GM21529 (cell line): ENCODE results near the gene EPB41L4B.
A peak's percentile ranks its signal among the peaks of the same experiment; 100 is the strongest.
"Not testable (repeated sequence)": the region's sequence is repeated elsewhere in the genome, so short reads cannot be mapped to it uniquely, and the experiment has no call there.

Experiments used
- ATAC-seq: cut with Tn5 transposase; IDR thresholded peaks from one replicate; pipeline ENCODE4 v1.9.1; 2021; ENCODE audit not compliant: unreplicated experiment

Gene EPB41L4B

DNA sequence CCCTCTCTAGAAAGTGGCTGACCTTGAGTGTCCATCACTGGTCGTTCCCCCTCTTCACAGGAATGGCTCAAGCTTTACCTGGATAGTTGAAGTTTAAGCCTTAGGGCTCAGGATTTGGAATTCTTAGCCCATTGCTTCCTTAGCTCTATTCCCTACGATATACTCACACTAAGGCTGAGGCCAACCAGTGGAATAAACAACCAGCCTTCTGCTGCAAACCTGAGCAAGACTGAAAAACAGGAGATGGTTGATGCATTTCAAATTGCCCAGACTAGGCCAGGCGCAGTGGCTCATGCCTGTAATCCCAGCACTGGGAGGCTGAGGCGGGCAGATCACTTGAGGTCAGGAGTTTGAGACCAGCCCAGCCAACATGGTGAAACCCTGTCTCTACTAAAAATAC, 194.2 kb downstream of the EPB41L4B start:
- not testable (repeated sequence) for ATAC-seq

DNA sequence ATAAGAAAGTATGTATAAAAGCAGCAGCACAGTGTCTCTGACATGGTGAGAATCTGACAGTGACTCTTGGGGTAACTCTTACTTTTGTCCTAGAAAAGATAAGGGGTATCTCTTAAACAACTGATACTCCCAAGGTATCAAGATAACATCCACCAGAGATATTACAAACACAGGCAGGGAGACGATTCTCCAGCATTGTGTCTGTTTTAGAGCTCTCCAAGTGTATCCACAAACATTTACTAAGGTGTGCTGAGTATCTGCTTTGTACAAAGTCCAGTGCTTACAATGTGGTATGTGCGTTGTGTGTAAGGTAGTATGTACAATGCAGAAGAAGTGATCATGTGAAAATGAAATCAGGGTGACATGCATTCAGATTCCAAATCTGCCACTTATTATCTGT, 196.7 kb downstream of the EPB41L4B start:
- ATAC-seq: no peak

DNA sequence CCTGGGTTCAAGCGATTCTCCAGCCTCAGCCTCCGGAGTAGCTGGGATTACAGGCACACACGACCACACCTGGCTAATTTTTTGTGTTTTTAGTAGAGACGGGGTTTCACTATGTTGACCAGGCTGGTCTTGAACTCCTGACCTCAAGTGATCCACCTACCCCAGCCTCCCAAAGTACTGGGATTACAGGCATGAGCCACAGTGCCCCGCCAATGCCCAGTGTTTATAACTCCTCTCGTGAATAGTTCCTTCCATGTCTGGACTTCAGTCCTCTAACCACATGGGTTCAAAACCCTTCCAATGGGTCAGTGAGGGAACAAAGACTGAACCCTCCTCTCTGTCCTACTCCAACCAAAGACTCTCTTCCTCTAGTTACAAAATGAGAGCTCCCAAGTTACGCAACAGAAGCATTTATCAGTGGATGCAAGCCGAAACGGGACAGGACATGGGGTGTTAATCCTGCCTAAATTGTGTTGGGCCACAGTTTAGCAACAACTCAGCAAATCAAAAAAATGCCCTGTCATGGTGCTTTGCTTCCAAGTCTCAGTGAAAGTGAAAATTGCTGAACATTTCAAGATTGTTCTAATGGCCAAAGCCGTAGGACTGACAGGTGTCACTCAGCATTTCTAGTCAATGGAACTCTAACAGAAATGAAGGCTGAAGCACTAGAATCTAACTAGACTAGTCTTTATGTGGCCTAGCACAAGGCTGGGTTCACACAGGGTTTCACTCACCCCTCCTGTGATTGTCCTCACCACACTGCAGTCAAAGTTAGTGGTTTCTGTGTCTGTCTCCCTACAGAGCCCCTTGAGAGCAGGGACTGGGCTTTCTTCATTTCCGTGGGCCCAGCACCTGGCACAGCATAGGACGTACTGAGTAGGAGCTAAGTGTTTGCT, 197.9 kb downstream of the EPB41L4B start:
- ATAC-seq: peak; percentile 24
